A549 (cell line): Measurements from ENCODE around the gene PTPRN2.

Experiments used
- POLR2A ChIP-seq: IDR thresholded peaks from 2 replicates; pipeline ENCODE4 v1.6.1; 2012; ENCODE audit warnings: mild to moderate bottlenecking, low read length
- ZC3H11A ChIP-seq: fragments of 450-650 bp; IDR thresholded peaks from 2 replicates; pipeline ENCODE4 v1.6.1; 2014; ENCODE audit warnings: antibody characterized with exemption, mild to moderate bottlenecking
- TF ChIP-seq, protein P1 (sequence below): fragments of >200 bp; sonication (Bioruptor Twin); formaldehyde crosslinking; IDR thresholded peaks from 3 replicates; pipeline ENCODE4 v1.5.1; 2016

DNA sequence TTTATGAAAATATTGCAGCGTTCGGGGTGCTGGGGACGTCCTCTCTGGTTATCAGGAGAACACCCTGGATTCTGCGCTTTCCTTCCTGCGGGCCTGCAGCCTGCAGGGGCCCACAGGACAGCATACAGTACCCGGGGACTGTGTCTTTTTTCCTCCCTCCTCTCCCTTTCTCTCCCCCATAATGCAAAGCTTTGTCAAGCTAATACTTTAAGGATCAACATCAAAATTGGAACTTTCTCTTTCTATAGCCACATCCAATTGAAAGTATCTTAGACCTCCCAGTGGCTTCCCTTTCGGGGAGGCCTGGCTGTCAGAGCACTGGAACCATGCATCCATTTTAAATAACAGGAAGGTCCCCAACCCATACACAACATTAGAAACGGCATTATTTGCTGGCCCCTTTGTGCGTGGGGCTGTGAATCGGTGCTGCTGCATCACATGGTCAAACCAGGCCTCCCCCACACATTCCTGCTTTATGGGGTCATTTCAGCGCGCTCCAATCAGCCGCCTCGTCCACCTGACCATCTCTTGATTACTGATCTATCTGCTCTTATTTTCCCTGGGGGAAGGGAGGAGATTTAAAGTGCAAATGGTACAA lies 745.8 kb downstream of the PTPRN2 start:
- TF ChIP-seq, protein P1, sequence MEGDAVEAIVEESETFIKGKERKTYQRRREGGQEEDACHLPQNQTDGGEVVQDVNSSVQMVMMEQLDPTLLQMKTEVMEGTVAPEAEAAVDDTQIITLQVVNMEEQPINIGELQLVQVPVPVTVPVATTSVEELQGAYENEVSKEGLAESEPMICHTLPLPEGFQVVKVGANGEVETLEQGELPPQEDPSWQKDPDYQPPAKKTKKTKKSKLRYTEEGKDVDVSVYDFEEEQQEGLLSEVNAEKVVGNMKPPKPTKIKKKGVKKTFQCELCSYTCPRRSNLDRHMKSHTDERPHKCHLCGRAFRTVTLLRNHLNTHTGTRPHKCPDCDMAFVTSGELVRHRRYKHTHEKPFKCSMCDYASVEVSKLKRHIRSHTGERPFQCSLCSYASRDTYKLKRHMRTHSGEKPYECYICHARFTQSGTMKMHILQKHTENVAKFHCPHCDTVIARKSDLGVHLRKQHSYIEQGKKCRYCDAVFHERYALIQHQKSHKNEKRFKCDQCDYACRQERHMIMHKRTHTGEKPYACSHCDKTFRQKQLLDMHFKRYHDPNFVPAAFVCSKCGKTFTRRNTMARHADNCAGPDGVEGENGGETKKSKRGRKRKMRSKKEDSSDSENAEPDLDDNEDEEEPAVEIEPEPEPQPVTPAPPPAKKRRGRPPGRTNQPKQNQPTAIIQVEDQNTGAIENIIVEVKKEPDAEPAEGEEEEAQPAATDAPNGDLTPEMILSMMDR, result no peak
- TF ChIP-seq ZC3H11A (no peak), POLR2A (no peak)
